Stimulated activated CD8-positive, alpha-beta memory T cell treated with anti-CD3 and anti-CD28 coated beads, Interleukin-4, amount 100 ng/mL, for 4 hours (primary cell): ENCODE results near the gene THSD4.

ENCODE experiments used
- DNase-seq, 2 donors: peaks; one replicate each; pipeline ENCODE4 v3.0.0-alpha.2; 2020; ENCODE audit warnings: low read depth in 2 of 2, low spot score in 1 of 2

The THSD4 gene

DNA sequence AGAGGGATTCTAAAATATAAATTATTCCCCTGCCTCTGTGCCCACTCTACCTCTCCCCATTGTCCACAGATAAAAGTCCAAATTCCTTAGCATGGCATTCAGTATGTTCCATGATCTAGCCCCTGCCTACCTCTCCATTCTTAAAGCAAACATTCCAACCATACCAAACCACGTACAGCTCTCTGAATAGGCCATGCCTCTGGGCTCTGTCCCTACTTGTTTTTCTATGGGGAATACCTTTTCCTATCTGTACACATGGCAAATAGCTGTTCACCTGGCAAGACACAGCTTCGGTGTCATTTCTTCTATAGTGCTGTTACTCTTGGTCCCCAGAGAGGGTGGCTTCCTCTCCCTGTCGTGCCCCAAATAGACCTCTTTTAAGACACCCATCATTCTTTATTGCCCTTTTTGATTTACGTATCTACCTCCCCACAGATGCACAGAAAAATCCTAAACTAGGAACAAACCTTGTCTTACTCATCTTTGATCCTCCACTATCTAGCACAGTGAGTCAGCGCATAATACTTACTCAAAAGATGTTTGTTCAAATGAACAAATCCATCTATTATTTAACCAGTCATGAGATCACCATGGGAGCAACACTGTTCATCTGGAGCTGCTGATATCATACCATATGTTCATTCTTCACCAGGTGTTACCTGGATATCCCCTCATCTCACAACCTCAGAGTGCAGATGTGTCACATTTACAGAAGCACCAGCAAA is 329.8 kb downstream of the THSD4 start:
- DNase-seq = no peak

DNA sequence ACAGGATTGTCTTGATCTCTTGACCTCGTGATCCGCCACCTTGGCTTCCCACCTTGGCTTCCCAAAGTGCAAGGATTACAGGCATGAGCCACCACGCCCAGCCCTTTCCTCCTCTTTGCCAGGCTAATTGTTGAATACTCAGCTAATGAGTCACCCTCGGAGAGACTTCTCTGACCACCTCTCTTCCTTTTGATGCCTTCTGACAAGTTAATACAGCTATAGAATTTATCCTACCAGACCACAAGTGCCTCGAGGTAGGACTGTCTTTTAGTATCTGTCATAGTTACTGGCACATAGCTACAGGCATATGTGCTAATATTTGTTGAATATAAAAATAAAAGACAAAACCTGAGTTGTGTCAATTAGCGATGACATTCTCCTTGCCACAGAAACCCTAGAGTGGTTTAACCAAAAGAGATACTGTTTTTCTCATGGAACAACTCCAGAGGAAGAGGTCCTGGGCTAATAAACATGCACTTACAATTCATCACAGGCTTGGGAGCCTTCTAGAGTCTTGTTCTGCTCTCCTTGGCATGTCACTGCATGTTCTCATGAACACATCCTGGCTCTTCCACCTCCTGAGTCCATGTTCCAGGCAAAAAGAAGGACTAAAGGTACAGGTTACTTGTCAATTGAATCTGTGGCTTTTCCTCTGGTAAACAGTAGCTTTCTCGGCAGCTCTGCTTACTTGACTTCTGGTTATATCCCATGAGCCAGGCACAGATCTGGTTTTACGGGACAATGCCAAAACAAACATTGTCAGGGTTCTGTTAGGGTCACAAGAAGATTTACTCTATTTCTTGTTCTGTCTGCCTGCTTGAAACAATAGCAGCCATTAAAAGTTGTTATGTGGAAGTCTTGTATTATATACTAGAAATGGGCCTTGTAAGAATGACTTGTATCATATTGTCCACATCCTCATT is 332.3 kb downstream of the THSD4 start:
- no peak for DNase-seq

DNA sequence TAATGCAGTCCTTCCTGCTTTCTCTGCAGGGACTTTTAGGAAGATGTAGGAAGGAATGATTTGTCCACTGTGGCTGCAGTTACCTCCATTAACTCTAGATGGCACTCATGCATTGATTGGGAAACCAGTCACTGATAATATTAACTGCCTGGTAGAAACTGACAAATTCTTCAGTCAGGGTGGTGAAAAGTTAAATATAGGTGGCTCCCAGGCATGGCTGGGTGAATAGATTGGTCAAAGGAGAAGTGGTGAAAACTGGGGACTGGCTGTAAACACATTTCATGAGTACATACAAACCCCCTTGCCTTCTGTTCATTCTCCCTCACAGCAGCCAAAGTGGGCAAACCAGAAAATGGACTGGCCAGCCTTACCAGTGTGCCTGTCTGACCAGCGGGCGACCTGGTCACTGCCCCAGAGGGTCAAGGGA is 333.4 kb downstream of the THSD4 start:
- no peak for DNase-seq

DNA sequence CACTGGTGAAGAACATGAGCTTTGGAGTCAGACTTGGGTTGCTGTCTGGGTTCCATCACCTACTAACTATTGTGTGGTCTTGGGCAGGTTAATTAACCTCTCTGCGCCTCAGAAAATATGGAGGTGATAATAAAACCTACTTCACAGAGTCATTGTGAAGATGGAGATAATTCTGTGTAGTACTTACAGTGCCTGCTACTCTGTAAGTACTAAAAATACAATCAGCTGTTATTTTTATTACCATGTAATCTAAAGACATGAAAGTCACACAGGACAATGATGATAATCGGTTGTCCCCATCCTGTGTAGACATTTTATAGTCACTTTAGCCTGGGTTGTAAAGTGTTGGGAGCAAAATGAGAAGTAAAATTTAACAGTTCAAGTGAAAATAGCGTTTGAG is 334.1 kb downstream of the THSD4 start:
- DNase-seq = no peak

DNA sequence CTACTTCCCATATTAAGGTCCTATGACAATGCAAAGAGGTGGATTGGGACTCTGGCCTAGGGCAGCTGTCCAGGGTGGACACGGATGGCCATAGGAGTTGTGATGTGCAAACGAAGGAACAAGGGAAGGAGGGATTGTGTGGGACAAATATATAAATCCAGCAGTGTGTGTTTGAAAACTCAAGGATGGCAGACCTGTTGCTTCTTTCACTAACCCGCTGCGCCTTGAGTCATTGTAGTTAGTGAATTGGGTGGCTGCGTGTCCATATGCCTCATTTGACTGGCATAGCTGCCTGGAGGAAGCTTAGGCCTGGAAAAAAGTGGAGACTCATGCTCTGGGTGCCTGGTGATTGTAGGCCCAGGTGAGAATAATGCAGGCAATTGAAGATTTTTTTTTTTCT is 334.7 kb downstream of the THSD4 start:
- no peak for DNase-seq

DNA sequence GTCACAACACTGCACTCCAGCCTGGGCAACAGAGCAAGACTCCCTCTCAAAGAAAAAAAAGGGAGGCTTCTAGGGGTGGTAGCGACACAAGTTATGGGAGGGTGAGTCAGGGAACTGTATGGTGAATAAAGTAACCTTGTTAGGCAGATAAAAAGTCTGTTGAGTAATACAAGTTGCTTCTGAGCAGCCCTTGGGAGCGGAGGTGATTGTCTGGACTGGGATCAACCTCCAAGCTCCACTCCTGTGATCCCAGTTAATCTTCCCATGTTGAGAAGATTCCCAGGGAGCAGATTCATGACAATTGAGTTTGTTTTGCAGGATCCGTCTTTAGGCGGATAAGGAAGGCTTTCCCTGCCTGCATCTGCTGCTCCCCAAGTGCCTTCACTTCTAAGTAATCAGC is 335.9 kb downstream of the THSD4 start:
- DNase-seq = no peak

DNA sequence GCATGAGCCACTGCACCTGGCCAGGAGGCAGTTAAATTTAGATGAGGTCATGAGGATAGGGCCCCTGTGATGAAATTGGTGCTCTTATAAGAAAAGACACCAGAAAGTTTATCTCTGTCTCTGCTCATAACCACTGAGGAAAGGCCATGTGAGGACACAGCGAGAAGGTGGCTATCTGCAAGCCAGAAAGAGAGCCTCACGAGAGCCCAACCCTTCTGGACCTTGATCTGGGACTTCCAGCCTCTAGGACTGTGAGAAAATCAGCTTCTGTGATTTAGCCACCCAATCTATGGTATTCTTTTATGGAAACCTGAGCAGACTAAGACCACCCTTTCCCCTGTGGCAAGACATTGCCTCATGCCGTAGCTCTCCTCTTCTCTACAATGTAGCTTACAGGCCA is 337.6 kb downstream of the THSD4 start:
- DNase-seq = no peak

DNA sequence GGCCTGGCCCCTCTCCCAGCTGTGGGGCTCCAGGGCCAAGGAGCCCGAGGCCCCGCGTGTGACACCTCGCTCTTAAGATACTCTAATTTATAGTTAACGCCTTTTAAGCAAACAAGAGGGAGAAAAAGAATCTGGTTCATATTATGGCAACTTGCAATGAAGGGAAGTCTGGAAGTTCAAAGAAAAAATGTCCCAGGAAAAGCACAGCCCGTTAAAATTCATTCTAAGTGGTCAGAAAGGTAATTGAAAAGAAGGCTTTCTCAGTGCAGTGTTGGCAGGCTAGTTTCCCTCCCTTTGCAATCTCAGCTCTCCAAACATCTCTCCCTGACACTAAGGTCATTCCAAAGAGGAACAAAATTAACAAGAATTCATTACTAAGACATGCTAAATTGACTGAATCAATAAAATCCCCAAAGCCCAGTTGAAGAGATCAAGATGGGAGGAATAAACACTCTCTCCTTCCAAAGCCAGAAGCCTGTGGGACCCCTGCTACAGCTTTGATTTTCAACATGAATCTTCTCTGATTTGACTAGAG is 339.3 kb downstream of the THSD4 start:
- DNase-seq = no peak

DNA sequence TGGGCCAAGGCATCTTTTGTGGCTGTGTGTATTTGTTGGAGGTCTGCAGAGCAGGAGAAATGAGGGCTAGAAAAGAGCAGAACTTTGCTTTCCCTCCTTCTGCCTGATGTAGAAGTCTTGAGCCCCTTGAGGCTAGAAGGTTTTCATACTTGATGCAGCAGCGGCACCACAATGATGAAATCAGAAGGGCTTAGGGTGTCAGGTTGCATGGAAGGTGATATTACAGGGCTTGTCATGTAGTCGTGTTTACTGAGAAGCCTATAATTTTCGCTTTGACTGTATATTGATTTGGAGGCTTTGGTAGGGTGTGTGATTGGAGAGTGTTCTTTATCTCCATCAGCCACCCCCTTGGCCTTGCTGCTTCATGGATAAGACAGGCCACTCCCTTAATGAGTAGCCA is 339.8 kb downstream of the THSD4 start:
- DNase-seq = no peak

DNA sequence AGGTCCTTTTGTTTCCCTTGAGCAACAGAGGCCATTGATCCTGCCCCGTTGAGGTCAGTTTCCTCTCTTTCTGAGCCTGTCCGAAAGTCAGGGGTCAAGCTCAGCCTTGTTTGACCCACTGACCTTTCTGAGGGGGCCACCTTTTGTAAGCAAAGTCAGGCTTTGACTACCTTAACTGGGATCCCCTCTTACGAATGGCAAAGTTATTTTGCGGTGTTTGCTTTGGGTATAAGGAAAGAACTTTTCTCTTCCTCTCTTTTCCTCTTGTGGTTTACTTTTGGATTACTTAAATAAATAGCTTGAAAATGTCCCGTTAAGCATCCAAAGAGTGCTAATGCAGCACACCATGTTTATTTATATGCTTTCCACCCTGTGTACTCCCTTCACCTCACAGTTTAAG is 340.6 kb downstream of the THSD4 start:
- DNase-seq = no peak

DNA sequence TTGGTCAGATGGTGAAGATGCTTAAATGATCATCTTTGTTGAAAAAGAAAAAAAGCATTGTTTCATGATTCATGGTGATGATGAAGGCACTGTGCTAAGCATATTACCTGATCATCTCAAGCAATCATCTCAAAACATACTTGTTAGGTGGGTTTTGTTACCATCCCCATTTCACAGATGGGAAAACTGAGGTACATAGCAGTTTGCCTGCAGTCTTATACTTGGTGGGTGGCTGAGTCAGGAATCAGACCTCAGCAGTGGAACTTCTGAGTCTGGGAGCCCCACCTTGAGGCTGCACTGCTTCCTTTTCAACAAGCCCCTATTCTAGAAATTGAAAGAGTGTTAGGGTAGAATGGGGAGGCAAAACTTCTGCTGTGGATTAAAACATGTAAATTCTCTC is 341.1 kb downstream of the THSD4 start:
- no peak for DNase-seq

DNA sequence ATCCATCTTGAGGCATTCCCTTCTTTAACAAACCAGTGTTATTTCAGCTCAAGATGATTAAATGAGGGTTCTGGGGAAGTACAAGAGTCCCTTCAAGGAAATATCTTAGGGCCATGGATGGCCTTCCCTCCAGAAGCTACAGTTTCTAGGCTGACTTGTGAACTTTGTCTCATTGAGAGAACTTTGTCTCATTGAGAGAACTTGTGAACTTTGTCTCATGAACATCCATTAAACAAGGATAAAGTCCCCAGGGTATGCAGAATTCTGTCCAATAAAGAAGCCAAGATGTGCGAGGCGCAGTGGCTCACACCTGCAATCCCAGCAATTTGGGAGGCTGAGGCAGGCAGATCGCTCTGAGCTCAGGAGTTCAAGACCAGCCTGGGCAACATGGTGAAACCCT is 341.5 kb downstream of the THSD4 start:
- DNase-seq = no peak

DNA sequence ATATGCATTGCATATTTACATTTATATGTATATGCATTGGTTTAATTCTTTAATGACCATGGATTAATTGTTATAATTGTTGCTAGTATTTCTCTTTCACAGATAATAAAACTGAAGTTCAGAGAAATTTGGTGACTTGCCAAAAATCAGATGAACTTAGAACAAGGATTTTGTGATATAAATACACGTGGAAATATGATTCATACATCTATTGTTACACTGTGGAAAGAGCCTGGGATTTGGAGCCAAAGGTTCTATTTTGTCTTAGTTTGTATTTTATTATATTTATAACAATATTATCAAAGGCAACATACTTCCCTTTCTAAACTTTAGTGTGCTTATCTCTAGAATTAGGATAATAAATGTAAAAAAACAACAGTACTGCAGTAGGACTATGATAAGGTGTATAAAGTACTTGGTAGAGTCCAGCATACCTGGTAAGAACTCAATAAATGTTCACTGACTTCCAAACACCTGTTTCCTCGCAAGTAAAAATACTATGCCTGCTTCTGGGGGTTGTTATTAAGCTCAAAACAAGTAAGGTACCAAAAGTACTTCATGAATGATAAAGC is 342.9 kb downstream of the THSD4 start:
- no peak for DNase-seq

DNA sequence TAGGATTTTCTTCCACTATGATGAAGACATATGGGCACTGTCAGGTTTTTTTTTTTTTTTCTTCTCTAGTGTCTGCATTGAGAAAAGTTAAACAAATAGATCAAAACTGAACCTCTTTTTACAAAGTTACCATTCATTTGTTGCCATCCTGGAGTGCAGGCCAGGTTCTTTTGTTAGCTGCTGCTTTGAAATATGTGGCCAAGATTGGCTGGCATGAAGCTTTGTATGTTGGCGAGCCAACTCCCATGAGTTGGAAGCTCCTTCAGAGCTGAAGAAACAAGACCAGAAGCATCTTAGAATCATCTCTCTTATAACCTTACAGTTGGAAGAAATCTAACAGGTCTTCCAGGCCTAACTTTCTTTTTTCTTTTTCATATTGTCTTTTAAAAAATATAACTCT is 346.5 kb downstream of the THSD4 start:
- no peak for DNase-seq

DNA sequence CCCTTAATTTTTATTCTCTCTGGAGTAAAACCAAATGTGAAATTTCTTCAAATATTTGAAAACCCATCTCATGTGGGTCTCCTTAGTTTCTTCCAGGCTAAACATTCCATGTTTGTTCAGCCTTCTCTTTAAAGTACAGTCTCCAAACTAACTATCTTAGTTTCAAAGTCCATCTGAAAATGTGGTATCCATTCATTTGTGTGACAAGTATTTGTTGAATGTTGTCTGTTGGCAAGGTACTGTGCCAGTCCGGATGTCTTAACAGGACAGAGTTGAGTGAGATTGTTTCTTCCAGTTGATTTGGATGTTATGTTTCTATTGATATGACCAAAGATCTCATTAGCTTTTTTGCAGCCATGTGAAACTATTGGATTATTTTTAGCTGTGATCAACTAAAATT is 347.4 kb downstream of the THSD4 start:
- DNase-seq = no peak

DNA sequence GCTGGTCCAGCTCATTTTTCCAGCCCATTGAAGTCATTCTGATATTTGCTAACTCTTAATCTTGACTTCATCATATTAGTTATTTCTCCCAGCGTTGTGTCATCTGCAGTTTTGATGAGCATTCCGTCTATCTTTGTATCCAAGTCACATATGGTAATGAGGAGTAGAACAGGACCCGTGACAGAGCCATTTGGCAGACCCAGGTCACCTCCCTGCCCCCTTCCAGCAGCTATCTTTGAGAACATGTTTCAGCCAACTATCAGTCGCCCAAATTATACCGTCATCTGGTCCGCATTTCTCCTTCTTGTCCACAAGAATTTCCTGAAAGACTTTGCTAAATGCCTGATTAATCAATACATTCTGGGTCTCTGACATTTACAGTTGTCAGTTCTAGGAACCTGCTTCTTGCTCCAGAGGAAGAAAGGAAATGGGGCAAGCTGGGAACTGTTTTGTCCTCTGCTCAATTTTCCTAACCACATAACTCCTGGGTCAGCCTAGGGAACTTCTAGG is 347.9 kb downstream of the THSD4 start:
- DNase-seq = no peak

DNA sequence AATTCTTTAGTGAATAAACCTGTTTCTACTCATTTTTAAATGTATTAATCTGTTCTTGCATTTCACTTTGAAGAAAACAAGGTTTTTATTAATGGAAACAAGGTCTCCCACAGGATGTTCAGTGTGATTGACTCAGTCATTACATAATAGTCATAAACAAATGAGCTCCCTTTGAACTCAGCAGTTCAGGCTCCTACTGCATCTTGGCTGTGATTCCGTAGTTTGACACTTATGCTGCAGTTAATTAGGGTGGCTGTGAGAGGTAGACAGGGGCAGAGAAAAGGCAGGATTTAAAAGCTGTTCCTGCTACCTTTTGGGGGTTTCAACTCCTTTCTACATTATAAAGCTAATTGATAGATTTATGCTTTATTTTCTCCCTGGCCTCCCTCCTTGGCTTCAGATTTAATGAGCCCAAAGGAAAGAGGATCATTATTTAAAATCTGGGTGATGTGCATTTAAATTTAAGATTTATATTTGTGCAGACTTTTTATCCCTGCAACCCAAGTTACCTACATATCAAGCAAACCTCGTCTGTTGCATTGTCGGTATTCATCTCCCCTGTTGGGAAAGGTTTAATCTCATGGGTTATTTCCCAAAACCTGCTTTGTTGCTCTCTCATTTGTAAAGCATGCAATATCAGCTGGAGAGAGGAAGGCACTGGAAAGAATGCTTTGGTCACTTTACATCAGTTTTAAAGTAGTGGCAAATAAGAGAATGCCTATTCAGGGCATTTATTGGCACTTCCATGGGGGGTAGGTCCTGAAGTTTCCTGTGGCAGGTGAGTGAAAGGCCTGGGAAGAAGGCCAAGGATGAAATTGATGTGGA is 350.1 kb downstream of the THSD4 start:
- DNase-seq = no peak

DNA sequence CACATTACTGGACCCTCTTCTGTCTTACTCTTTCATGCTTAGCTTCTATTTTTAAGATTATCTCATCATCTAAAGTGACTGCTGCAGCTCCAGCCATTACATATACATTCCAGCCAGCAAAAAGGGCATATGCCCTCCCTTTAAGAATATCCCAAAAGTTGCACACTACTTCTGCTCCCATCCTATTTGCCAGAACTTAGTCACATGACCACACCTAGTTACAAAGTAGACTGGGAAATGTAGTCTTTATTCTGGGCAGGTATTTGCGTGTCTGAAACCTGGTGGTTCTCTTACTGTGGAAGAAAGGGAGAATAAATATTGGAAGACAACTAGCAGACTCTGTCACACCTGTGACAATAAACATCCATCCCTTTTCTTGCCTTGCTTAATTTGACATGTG is 353.4 kb downstream of the THSD4 start:
- no peak for DNase-seq

DNA sequence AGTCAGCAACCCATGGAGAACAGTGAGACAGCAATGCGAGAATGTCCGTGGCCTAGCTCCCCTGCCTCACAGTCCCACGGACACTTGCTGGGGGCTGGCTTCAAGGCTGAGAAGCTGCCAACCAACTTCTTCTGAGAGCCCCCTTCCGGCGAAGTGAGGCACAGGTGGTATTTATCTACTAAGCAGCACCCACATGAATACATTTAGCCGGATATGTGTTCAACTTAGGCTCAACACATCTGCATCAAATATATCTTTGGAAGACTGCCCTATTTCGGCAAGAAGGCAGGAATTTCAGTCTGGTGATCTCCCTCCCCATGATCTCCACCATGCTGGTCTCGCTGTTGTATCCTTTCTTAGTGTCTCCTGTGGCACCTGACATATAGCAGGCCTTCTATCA is 354.1 kb downstream of the THSD4 start:
- no peak for DNase-seq

DNA sequence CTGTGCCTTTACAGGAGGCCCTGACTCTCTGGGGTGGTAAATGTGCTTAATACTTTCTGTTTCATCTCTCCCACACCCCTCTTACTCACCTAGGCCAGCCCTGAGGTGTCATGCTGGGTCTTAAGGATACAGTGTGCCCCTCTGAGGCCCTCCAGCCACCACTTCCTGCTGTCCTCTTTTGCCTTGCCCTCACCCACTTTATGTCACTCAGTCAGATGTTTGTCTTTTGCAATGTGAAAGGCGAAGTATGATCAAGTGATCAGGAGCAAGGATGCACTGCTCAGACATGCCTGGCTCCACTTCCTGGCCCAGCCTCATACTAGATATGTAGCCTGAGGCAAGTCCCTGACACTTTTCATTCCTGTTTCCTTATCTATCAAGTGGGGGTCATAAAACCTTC is 356.1 kb downstream of the THSD4 start:
- no peak for DNase-seq

DNA sequence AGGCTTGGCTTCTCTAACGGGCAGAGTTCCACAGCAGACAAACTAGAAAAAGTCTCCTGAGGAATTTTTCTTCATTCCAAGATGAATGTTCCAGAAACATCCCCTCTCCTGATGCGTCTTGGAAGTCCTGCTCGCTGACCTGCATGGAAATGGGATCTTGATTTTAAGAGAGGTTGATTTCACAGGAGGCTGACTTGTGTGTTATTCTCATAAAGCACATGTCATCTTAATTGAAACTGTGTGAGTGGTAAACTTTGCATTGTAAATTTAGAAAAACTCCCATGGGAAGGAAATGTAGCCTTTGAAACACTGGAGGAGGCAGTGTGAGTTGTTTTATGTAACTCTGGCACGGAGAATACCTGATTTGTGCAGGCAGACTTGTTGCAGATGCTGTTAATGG is 357.3 kb downstream of the THSD4 start:
- DNase-seq = no peak
